Duodenal mucosa (tissue), 2 donors: ENCODE data around the gene RFTN2.
"Not testable (repeated sequence)": the region's sequence is repeated elsewhere in the genome, so short reads cannot be mapped to it uniquely, and the experiment has no call there.

Source experiments
- H3K27ac ChIP-seq: one replicate; pipeline ENCODE4 v1.7.0; 2013; ENCODE audit warnings: low read depth, low read length
- H3K27me3 ChIP-seq, 2 donors: one replicate each; pipeline ENCODE4 v1.7.0; 2013; ENCODE audit warnings: low read length in 2 of 2, control low read depth in 1 of 2; ENCODE audit not compliant: insufficient read depth in 2 of 2, control insufficient read depth in 1 of 2
- H3K36me3 ChIP-seq, 2 donors: one replicate each; pipeline ENCODE4 v1.7.0; 2013; ENCODE audit warnings: low read length in 2 of 2, control low read depth in 1 of 2; ENCODE audit not compliant: insufficient read depth in 2 of 2, control insufficient read depth in 1 of 2
- H3K4me1 ChIP-seq, 2 donors: one replicate each; pipeline ENCODE4 v1.7.0; 2013; ENCODE audit warnings: low read length in 2 of 2, control low read depth in 1 of 2; ENCODE audit not compliant: insufficient read depth in 2 of 2, control insufficient read depth in 1 of 2
- H3K4me3 ChIP-seq, 2 donors: one replicate each; pipeline ENCODE4 v1.7.0; 2013; ENCODE audit warnings: low read length in 2 of 2, low read depth in 1 of 2
- H3K9ac ChIP-seq, 2 donors: one replicate each; pipeline ENCODE4 v1.7.0; 2013; ENCODE audit warnings: low read length in 2 of 2, low read depth in 1 of 2
- H3K9me3 ChIP-seq, 2 donors: one replicate each; pipeline ENCODE4 v1.7.0; 2013; ENCODE audit warnings: low read length in 2 of 2, control low read depth in 1 of 2; ENCODE audit not compliant: control insufficient read depth in 1 of 2

RFTN2 gene

GRCh38 chr2:197558393-197558792 is 117.0 kb downstream of the RFTN2 start:
- H3K36me3 ChIP-seq: peaks cover 0 to 15% of the 10 kb centered on the region in 2 donors
- H3K27me3 ChIP-seq: no peaks in the 10 kb centered on the region
- H3K9me3 ChIP-seq: no peaks in the 10 kb centered on the region
- no peak overlapping the region for H3K9ac ChIP-seq
- H3K27ac ChIP-seq: no peak overlapping the region
- no peak overlapping the region for H3K4me3 ChIP-seq
- H3K4me1 ChIP-seq: no peaks in the 10 kb centered on the region

GRCh38 chr2:197556456-197556855 is 118.9 kb downstream of the RFTN2 start:
- H3K27me3 ChIP-seq: no peaks in the 10 kb centered on the region
- H3K4me1 ChIP-seq: no peaks in the 10 kb centered on the region
- no peak overlapping the region for H3K27ac ChIP-seq
- no peak overlapping the region for H3K4me3 ChIP-seq
- peaks cover 0 to 18% of the 10 kb centered on the region in 2 donors for H3K36me3 ChIP-seq
- H3K9me3 ChIP-seq: no peaks in the 10 kb centered on the region
- no peak overlapping the region for H3K9ac ChIP-seq

GRCh38 chr2:197555467-197555866 is 119.9 kb downstream of the RFTN2 start:
- Histone ChIP-seq H3K27me3 (no peaks in the 10 kb centered on the region), H3K9ac (no peak overlapping the region), H3K4me3 (no peak overlapping the region), H3K27ac (no peak overlapping the region), H3K4me1 (no peaks in the 10 kb centered on the region), H3K36me3 (peaks cover 0 to 19% of the 10 kb centered on the region in 2 donors), H3K9me3 (no peaks in the 10 kb centered on the region)

GRCh38 chr2:197551260-197551659 is 124.1 kb downstream of the RFTN2 start:
- H3K36me3 ChIP-seq: peaks cover 8 to 43% of the 10 kb centered on the region in 2 donors
- not testable (repeated sequence) for H3K4me3 ChIP-seq, H3K27ac ChIP-seq, H3K9ac ChIP-seq, H3K9me3 ChIP-seq, H3K27me3 ChIP-seq, H3K4me1 ChIP-seq

- Histone ChIP-seq H3K4me1 (no peaks in the 10 kb centered on the region), H3K9ac (no peak overlapping the region), H3K27ac (no peak overlapping the region), H3K9me3 (no peaks in the 10 kb centered on the region), H3K4me3 (no peak overlapping the region), H3K27me3 (no peaks in the 10 kb centered on the region), H3K36me3 (peaks cover 8 to 46% of the 10 kb centered on the region in 2 donors)
Measured at GRCh38 chr2:197548582-197548981, 126.8 kb downstream of the RFTN2 start.

GRCh38 chr2:197547163-197547900 is 128.1 kb downstream of the RFTN2 start:
- no peaks in the 10 kb centered on the region for H3K27me3 ChIP-seq
- peaks cover 8 to 55% of the 10 kb centered on the region in 2 donors for H3K36me3 ChIP-seq
- H3K4me3 ChIP-seq: no peak overlapping the region
- H3K4me1 ChIP-seq: no peaks in the 10 kb centered on the region
- no peak overlapping the region for H3K9ac ChIP-seq
- H3K9me3 ChIP-seq: no peaks in the 10 kb centered on the region
- no peak overlapping the region for H3K27ac ChIP-seq

GRCh38 chr2:197543206-197543605 is 132.2 kb downstream of the RFTN2 start:
- H3K27ac ChIP-seq: no peak overlapping the region
- no peak overlapping the region for H3K9ac ChIP-seq
- no peak overlapping the region for H3K4me3 ChIP-seq
- peaks cover 0 to 6% of the 10 kb centered on the region in 2 donors for H3K4me1 ChIP-seq
- no peaks in the 10 kb centered on the region for H3K27me3 ChIP-seq
- H3K9me3 ChIP-seq: no peaks in the 10 kb centered on the region
- H3K36me3 ChIP-seq: peaks cover 14 to 56% of the 10 kb centered on the region in 2 donors

- Histone ChIP-seq H3K9ac (no peak overlapping the region), H3K27me3 (no peaks in the 10 kb centered on the region), H3K36me3 (peaks cover 13 to 63% of the 10 kb centered on the region in 2 donors), H3K4me3 (no peak overlapping the region), H3K4me1 (peaks cover 0 to 7% of the 10 kb centered on the region in 2 donors), H3K27ac (no peak overlapping the region), H3K9me3 (no peaks in the 10 kb centered on the region)
Measured at GRCh38 chr2:197539734-197540133, 135.7 kb downstream of the RFTN2 start.

GRCh38 chr2:197538412-197538811 is 137.0 kb downstream of the RFTN2 start:
- H3K27me3 ChIP-seq: no peaks in the 10 kb centered on the region
- H3K4me3 ChIP-seq: no peak overlapping the region
- H3K27ac ChIP-seq: no peak overlapping the region
- H3K9ac ChIP-seq: no peak overlapping the region
- H3K9me3 ChIP-seq: no peaks in the 10 kb centered on the region
- peaks cover 0 to 7% of the 10 kb centered on the region in 2 donors for H3K4me1 ChIP-seq
- H3K36me3 ChIP-seq: peaks cover 13 to 54% of the 10 kb centered on the region in 2 donors
